ENCODE results near the gene MRGPRE.

The MRGPRE gene

DNA sequence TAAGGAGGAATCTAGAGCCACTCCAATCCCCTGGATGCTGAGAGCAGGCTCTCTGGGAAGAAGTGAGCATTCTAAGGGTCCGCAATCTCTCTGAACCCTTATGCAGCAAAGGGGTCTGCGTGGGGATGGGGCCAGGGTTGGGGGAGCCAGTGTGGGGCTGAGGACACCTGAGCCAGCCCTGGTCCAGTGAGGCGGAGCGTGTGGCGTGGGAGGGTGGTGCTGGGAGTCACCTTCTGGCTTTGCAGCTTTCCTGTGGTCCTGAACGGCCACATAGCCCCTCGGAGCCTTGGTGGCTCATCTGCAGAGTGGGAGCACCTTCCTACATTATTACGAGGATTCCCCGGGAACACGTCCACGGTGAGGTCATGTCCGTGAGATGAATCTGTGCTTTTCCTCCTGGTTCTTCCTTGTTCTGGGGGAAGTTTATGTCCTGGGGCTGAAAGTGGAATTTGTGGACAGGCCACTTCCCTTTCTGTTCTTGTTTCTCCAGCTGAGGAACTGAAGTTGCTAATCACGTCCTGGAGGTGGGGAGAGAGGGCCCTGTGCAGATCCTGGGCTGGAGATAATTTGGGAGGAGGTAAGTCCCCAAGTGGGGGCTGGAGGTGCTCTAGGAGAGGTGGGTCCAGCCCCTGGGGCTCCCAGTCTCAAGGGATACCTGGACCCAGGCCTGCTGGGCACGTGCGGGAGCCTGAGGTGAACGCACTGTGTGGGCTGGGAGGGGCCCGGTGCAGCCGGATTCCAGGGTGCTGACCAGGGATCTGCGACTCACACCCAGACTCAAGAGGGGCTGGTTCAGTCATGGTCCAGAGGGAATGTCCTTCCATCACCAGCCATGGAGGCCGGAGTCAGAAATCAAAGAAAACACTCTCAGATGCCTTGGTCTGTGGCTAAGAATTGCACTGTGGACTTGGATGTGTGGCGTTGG lies 6.1 kb downstream of the MRGPRE start:
- no peak for DNase-seq

GRCh38 chr11:3225159-3225758 lies 7.0 kb downstream of the MRGPRE start:
- no peak for DNase-seq

GRCh38 chr11:3224401-3225057 lies 7.7 kb downstream of the MRGPRE start:
- DNase-seq, result no peak

GRCh38 chr11:3223932-3224381 lies 8.3 kb downstream of the MRGPRE start:
- DNase-seq, result no peak

- no peak for DNase-seq
These were observed 9.0 kb downstream of the MRGPRE start for GRCh38 chr11:3222941-3223915.

- DNase-seq, result no peak
These were observed 10.0 kb downstream of the MRGPRE start for GRCh38 chr11:3222003-3222855.

- no peak for DNase-seq
These were observed 10.7 kb downstream of the MRGPRE start for GRCh38 chr11:3221408-3222002.

GRCh38 chr11:3220521-3221407 lies 11.5 kb downstream of the MRGPRE start:
- DNase-seq, result no peak

DNA sequence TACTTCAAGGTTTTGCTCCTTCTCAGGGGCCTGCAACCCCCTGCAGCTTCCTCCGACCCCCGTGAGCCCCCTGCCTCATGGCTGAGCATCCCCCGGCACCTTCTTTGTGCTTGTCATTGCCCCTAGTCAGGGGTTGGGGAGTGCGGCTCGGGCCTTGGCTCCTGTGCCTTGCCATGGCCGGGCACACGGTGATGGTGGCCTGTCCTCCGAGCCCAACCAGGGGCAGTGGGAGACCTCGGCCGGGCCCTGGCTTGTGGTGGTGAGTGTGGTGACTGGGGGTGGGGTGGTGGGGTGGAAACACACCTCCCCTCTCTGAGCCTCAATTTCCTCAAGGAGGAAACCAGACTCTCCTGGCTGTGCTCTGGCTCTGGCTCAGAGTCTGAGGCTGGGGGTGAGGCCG lies 12.1 kb downstream of the MRGPRE start:
- no peak for DNase-seq

DNA sequence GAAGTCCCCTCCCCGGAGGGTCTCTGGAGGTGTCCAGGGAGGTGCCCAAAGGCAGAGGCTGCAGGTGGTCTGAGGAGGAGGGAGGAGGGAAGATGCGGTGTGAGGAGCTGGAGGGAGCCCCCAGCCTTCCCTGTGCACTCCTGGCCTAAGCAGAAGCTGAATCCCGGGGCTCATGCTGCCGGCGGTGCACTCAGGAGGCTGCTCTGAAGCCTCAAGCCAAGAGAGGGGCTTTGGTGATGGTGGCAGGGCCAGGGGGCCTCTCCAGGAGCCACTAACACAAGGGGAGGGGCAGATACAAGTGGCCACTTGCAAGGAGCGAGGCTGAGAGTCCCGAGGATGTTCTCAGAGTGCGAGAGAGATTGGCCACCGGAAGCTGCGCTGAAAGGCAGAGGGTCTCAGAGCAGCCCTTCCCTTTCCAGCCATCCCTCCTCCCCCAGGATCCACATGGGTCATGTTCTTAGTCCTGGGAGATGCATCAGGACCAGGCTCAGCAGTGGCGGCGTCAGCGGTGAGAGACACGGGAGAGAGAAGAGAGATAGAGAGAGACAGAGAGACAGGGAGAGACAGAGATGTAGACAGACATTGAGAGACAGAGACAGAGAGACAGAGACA lies 12.8 kb downstream of the MRGPRE start:
- DNase-seq, result no peak

GRCh38 chr11:3218483-3219280 lies 13.5 kb downstream of the MRGPRE start, which contains the start of gene MRGPRG:
Gene MRGPRG, minus strand, starts transcription at chr11:3218813. Its CDS starts 0 bp downstream, at chr11:3218813.
- DNase-seq, result no peak

GRCh38 chr11:3217818-3218482 lies 14.3 kb downstream of the MRGPRE start:
- DNase-seq, result no peak

GRCh38 chr11:3216027-3216525 lies 16.1 kb downstream of the MRGPRE start:
- no peak for DNase-seq

- no peak for DNase-seq
These were observed 16.7 kb downstream of the MRGPRE start for GRCh38 chr11:3215346-3216026.

DNA sequence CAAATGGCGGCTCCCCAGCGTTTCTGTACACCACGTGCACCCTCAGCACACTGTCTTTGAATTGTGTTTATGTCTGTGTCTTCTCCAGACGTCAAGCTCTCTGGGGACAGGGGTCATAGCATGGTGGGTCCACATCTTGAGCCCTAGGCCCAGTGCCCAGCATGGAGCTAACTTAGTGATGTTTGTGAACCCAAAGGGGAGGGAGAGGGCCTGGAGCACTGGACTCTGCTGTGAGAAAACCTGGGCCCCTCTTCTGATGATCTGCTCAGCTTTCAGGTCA lies 17.9 kb downstream of the MRGPRE start:
- DNase-seq, result no peak

- no peak for DNase-seq
These were observed 18.4 kb downstream of the MRGPRE start for GRCh38 chr11:3213659-3214419.

DNA sequence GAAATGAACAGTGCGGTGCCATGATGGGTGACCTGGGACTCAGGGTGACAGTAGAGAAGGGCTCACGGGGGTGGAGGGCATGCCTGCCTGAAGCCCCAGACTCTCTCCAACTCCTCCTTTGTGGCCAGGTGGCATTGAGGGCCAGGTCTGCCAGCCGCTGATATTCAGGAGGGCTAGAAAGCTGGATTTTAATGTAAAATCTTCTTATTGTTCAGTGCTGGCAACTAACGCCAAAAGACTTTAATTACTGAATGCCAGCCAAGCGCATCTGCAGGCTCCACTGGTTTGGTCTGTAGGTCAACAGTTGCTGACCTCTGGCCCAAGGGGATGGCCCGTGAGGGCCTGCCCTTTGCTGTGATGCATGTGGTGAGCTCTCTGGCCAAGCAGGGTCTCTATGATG lies 23.9 kb downstream of the MRGPRE start:
- no peak for DNase-seq

Measured in stimulated activated naive CD4-positive, alpha-beta T cell treated with Interleukin-2 at 50 U/mL for 16 hours (primary cell).